ENCODE results near the gene MAN1B1.

DNA sequence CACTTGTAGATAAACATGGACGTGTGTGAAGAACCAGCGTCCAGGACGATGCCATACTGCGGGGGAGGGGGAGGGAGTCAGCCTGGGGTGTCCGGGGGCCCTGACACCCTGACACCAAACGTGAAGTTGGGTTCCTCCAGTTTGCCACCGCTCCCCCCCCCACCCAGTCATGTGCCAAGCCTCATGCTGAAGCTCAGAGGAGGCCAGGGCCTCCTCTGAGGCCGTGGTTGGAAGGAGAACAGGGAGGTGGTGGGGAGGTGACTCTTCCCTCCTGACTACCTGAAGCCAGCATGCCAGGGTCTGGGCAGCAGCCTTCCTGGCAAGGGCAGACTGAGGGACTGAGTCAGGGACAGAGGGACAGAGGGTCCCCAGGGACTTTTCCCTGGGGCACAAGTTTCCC is 34.5 kb upstream of the MAN1B1 start:
- TF ChIP-seq, protein P1, sequence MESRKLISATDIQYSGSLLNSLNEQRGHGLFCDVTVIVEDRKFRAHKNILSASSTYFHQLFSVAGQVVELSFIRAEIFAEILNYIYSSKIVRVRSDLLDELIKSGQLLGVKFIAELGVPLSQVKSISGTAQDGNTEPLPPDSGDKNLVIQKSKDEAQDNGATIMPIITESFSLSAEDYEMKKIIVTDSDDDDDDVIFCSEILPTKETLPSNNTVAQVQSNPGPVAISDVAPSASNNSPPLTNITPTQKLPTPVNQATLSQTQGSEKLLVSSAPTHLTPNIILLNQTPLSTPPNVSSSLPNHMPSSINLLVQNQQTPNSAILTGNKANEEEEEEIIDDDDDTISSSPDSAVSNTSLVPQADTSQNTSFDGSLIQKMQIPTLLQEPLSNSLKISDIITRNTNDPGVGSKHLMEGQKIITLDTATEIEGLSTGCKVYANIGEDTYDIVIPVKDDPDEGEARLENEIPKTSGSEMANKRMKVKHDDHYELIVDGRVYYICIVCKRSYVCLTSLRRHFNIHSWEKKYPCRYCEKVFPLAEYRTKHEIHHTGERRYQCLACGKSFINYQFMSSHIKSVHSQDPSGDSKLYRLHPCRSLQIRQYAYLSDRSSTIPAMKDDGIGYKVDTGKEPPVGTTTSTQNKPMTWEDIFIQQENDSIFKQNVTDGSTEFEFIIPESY (IDR thresholded peaks at IDR 0.05), result no peak
- no peak for TF ChIP-seq CTCF (IDR thresholded peaks at IDR 0.05; ENCODE audit: low read depth, low read length, missing input control)
